Measurements from ENCODE around the gene IDH3G.

DNA sequence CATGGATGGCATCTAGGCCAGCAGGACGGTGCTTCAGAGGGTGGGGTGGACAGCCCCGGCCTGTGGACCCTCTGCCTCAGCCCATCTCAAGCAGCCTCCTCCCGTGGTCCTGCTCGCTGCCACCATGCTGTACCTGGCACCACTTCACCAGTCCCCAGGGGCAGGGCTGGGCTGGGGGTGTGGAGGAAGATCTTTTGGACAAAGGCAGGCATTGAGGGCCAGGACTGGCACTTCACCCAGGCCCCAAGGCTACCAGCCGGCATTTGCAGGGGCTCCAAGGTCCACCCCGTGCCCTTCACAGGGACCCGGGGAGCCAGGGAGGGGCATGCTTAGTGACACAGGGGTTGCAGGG, 29.4 kb downstream of the IDH3G start:
- TF ChIP-seq, protein P1, sequence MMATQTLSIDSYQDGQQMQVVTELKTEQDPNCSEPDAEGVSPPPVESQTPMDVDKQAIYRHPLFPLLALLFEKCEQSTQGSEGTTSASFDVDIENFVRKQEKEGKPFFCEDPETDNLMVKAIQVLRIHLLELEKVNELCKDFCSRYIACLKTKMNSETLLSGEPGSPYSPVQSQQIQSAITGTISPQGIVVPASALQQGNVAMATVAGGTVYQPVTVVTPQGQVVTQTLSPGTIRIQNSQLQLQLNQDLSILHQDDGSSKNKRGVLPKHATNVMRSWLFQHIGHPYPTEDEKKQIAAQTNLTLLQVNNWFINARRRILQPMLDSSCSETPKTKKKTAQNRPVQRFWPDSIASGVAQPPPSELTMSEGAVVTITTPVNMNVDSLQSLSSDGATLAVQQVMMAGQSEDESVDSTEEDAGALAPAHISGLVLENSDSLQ (IDR thresholded peaks at IDR 0.05) = no peak
- TF ChIP-seq FOXA1 (IDR thresholded peaks at IDR 0.05) = no peak
- no peak for TF ChIP-seq FOXK2 (IDR thresholded peaks at IDR 0.05)
- TF ChIP-seq NFRKB (IDR thresholded peaks at IDR 0.05) = no peak
- no peak for TF ChIP-seq BHLHE40 (IDR thresholded peaks at IDR 0.05; ENCODE audit: borderline replicate concordance)
- no peak for TF ChIP-seq FOXM1 (IDR thresholded peaks at IDR 0.05; ENCODE audit: borderline replicate concordance)
- no peak for TF ChIP-seq CTBP1 (IDR thresholded peaks at IDR 0.05; ENCODE audit: borderline replicate concordance)
- TF ChIP-seq HDGF (IDR thresholded peaks at IDR 0.05; ENCODE audit: borderline replicate concordance) = no peak
